Smooth muscle cell (in vitro differentiated cells): Measurements from ENCODE around the gene PRAC1. TPM values are rescaled to one million over a fixed set of nuclear protein-coding genes. Genes with fewer than 3 reads are reported as not detected.

Source experiments
- DNase-seq: peaks from one replicate; lab custom pipeline; 2025; ENCODE audit not compliant: unreplicated experiment; lab: John Stamatoyannopoulos, UW
- H2AFZ ChIP-seq: fragments of 200-600 bp; sonication (generic); 2 replicates; pipeline ENCODE4 v1.6.0; 2016; ENCODE audit warnings: antibody characterized with exemption, low read depth, mild to moderate bottlenecking
- H3F3A ChIP-seq: fragments of 200-600 bp; sonication (generic); 2 replicates; pipeline ENCODE4 v1.6.0; 2017; ENCODE audit warnings: antibody characterized with exemption, low read depth
- H3K27ac ChIP-seq: fragments of 200-600 bp; sonication (generic); 2 replicates; pipeline ENCODE4 v1.5.1; 2016; ENCODE audit warnings: low read depth, mild to moderate bottlenecking
- H3K27me3 ChIP-seq: fragments of 200-600 bp; sonication (generic); 2 replicates; pipeline ENCODE4 v1.6.1; 2016; ENCODE audit warnings: low read depth, mild to moderate bottlenecking
- H3K36me3 ChIP-seq: fragments of 200-600 bp; sonication (generic); 2 replicates; pipeline ENCODE4 v1.5.1; 2016; ENCODE audit warnings: low read depth
- H3K4me1 ChIP-seq: fragments of 200-600 bp; sonication (generic); 2 replicates; pipeline ENCODE4 v1.5.1; 2016; ENCODE audit warnings: low read depth
- H3K4me2 ChIP-seq: fragments of 200-600 bp; sonication (generic); 2 replicates; pipeline ENCODE4 v1.6.0; 2016; ENCODE audit warnings: mild to moderate bottlenecking
- H3K4me3 ChIP-seq: fragments of 200-600 bp; sonication (generic); 2 replicates; pipeline ENCODE4 v1.5.1; 2016; ENCODE audit warnings: mild to moderate bottlenecking
- H3K79me2 ChIP-seq: fragments of 200-600 bp; sonication (generic); 2 replicates; pipeline ENCODE4 v1.6.0; 2016; ENCODE audit warnings: low read depth, mild to moderate bottlenecking
- H3K9ac ChIP-seq: fragments of 200-600 bp; sonication (generic); 2 replicates; pipeline ENCODE4 v1.6.0; 2016; ENCODE audit warnings: low read depth
- H3K9me3 ChIP-seq: fragments of 200-600 bp; sonication (generic); replicated peaks from 2 replicates; pipeline ENCODE4 v1.5.1; 2016; ENCODE audit warnings: low read depth
- H4K20me1 ChIP-seq: fragments of 200-600 bp; sonication (generic); 2 replicates; pipeline ENCODE4 v1.6.0; 2016; ENCODE audit warnings: low read depth
- CTCF ChIP-seq: fragments of 200-600 bp; sonication (generic); IDR thresholded peaks from 2 replicates; pipeline ENCODE4 v1.5.1; 2017; ENCODE audit warnings: borderline replicate concordance, mild to moderate bottlenecking, antibody characterized with exemption; ENCODE audit not compliant: insufficient read depth, poor library complexity, severe bottlenecking
- WGBS: methylation state at CpG from one replicate; pipeline ENCODE4 v1.1.7; 2016; ENCODE audit warnings: low lambda C conversion rate; 5-methylcytosine and 5-hydroxymethylcytosine counted together
- polyA plus RNA-seq: library from polyadenylated mRNA; unstranded; fragments of >200 nt; fragmentation: Nextera tagmentation; extraction: Ambion mirVana; gene quantifications from 2 replicates; pipeline ENCODE4 v1.2.1, GENCODE V29; 2016
- total RNA-seq: library from RNA; depleted of rRNA; stranded (reverse); fragments of >200 nt; gene quantifications from 2 replicates; pipeline ENCODE4 v1.2.3, GENCODE V29; 2014

PRAC1 gene
- total and polyA plus RNA-seq, 2 experiments from 2014 or later = 6.5 TPM; not detected in 1

GRCh38 chr17:48725004-48725287 lies 2.6 kb upstream of the PRAC1 start:
- 16% methylated on average over 16 of the region's 16 CpGs for WGBS
- no peaks in the 10 kb centered on the region for H4K20me1 ChIP-seq
- peak overlapping the region; percentile 83 for H3K4me2 ChIP-seq
- H3K4me3 ChIP-seq = peak overlapping the region; percentile 42
- H2AFZ ChIP-seq = no peak overlapping the region
- H3K27me3 ChIP-seq = peaks cover 48% of the 10 kb centered on the region
- DNase-seq = no peak
- no peaks in the 10 kb centered on the region for H3K4me1 ChIP-seq
- peaks cover 10% of the 10 kb centered on the region for H3F3A ChIP-seq
- no peaks in the 10 kb centered on the region for H3K9me3 ChIP-seq
- no peak for TF ChIP-seq CTCF
- H3K36me3 ChIP-seq = no peaks in the 10 kb centered on the region
- no peak overlapping the region for H3K9ac ChIP-seq
- no peaks in the 10 kb centered on the region for H3K79me2 ChIP-seq
- no peak overlapping the region for H3K27ac ChIP-seq

- H3K9ac ChIP-seq = no peak overlapping the region
- 11% methylated on average over 32 of the region's 32 CpGs for WGBS
- H3K79me2 ChIP-seq = no peaks in the 10 kb centered on the region
- peak overlapping the region; percentile 34 for H3K27ac ChIP-seq
- H3K27me3 ChIP-seq = peaks cover 52% of the 10 kb centered on the region
- peak overlapping the region; percentile 60 for H2AFZ ChIP-seq
- DNase-seq = peak; percentile 61
- TF ChIP-seq CTCF = peak; percentile 76
- H3K4me3 ChIP-seq = peak overlapping the region; percentile 42
- no peaks in the 10 kb centered on the region for H3K9me3 ChIP-seq
- peaks cover 10% of the 10 kb centered on the region for H3F3A ChIP-seq
- no peaks in the 10 kb centered on the region for H3K4me1 ChIP-seq
- H4K20me1 ChIP-seq = no peaks in the 10 kb centered on the region
- H3K36me3 ChIP-seq = no peaks in the 10 kb centered on the region
- H3K4me2 ChIP-seq = peak overlapping the region; percentile 83
These were observed 2.1 kb upstream of the PRAC1 start for GRCh38 chr17:48724251-48725003.

- peak overlapping the region; percentile 83 for H3K4me2 ChIP-seq
- 5% methylated on average over 42 of the region's 42 CpGs for WGBS
- TF ChIP-seq CTCF = no peak
- H2AFZ ChIP-seq = peak overlapping the region; percentile 60
- H3K27ac ChIP-seq = peak overlapping the region; percentile 34
- H3K79me2 ChIP-seq = no peaks in the 10 kb centered on the region
- H3K36me3 ChIP-seq = no peaks in the 10 kb centered on the region
- peak overlapping the region; percentile 11 for H3K9ac ChIP-seq
- DNase-seq = no peak
- no peaks in the 10 kb centered on the region for H3K9me3 ChIP-seq
- peaks cover 10% of the 10 kb centered on the region for H3F3A ChIP-seq
- H3K27me3 ChIP-seq = peaks cover 54% of the 10 kb centered on the region
- H3K4me3 ChIP-seq = peak overlapping the region; percentile 42
- no peaks in the 10 kb centered on the region for H3K4me1 ChIP-seq
- no peaks in the 10 kb centered on the region for H4K20me1 ChIP-seq
These were observed 1.3 kb upstream of the PRAC1 start for GRCh38 chr17:48723423-48724250.
